ENCODE data around the gene CXCL9.

DNA sequence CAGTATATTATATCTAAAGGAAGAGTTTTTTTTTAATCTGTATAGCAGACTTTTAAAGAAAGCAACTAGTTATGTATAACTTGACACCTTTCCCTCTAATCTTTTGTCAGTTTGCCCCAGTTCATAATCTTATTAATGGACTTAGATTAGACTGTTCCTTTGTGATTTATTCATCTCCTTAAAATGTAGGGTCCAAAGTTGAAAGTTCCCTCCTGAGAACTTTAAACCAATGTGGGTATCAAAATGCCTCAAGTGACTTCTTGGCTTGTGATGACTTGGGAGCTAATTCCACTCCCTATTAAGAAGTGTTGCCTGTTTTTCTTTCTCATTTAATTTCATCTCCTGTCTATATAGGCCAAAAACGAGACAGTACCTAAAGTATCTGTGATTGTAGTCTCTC is 10.2 kb downstream of the CXCL9 start:
- TF ChIP-seq, protein P1, sequence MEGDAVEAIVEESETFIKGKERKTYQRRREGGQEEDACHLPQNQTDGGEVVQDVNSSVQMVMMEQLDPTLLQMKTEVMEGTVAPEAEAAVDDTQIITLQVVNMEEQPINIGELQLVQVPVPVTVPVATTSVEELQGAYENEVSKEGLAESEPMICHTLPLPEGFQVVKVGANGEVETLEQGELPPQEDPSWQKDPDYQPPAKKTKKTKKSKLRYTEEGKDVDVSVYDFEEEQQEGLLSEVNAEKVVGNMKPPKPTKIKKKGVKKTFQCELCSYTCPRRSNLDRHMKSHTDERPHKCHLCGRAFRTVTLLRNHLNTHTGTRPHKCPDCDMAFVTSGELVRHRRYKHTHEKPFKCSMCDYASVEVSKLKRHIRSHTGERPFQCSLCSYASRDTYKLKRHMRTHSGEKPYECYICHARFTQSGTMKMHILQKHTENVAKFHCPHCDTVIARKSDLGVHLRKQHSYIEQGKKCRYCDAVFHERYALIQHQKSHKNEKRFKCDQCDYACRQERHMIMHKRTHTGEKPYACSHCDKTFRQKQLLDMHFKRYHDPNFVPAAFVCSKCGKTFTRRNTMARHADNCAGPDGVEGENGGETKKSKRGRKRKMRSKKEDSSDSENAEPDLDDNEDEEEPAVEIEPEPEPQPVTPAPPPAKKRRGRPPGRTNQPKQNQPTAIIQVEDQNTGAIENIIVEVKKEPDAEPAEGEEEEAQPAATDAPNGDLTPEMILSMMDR (IDR thresholded peaks at IDR 0.05): no peak
- TF ChIP-seq POLR2A (IDR thresholded peaks at IDR 0.05) (no peak), EP300 (IDR thresholded peaks at IDR 0.05) (no peak), POLR2AphosphoS5 (IDR thresholded peaks at IDR 0.05) (no peak)
